ENCODE data around the gene MAGIX. TPM values are rescaled to one million over a fixed set of nuclear protein-coding genes. Genes with fewer than 3 reads are reported as not detected.

MAGIX gene
- total RNA-seq, 4 donors from 2014 or later, result 5.6 to 28.8 (median 12.7) TPM

DNA sequence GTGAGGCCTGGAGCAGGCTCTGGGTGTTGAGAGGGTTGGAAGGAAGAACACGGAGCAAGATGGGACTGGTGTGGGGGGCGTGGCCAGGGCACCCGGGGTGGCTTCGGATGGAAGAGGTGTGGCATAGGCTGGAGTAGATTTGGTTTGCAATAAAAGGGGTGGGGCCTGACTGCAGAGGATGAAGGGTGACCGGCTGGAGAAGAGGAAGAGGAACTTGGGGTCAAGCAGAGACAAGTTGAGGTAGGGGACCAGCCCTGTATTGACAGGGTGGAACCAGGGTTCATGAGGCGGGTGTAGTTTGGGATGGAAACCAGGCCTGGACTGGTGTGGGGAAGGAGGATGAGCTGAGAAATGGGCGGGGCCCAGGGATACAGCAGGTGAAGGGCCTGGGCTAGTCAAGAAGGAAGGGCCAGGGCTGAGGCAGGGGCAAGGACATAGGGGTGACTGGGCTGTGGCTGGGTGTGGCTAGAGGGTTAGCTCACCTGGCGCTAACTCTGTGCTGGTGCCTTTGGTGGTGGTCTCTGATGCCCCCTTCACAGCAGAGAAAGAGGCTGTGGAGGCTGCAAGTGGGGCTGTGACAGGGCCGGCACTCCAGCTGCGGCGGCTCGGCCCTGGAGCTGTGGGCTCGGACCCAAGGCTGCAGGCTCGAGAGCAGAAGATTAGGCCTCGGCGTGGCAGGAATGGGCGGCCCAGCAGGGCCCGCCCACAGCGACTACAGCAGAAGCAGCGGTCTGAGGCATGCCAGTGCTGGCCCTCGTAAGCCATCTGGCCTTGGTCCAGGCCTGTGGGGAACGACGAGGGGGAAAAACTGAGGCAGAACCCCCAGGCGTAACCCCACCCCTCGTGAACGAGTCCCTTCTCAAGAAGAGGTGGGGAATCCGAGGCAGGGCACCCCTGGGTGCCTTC is 14.1 kb downstream of the MAGIX start:
- TF ChIP-seq POLR2A (IDR thresholded peaks at IDR 0.05) (no peak), EP300 (IDR thresholded peaks at IDR 0.05; ENCODE audit: low read depth) (no peak), POLR2AphosphoS5 (IDR thresholded peaks at IDR 0.05) (no peak)
- TF ChIP-seq, protein P1, sequence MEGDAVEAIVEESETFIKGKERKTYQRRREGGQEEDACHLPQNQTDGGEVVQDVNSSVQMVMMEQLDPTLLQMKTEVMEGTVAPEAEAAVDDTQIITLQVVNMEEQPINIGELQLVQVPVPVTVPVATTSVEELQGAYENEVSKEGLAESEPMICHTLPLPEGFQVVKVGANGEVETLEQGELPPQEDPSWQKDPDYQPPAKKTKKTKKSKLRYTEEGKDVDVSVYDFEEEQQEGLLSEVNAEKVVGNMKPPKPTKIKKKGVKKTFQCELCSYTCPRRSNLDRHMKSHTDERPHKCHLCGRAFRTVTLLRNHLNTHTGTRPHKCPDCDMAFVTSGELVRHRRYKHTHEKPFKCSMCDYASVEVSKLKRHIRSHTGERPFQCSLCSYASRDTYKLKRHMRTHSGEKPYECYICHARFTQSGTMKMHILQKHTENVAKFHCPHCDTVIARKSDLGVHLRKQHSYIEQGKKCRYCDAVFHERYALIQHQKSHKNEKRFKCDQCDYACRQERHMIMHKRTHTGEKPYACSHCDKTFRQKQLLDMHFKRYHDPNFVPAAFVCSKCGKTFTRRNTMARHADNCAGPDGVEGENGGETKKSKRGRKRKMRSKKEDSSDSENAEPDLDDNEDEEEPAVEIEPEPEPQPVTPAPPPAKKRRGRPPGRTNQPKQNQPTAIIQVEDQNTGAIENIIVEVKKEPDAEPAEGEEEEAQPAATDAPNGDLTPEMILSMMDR (IDR thresholded peaks at IDR 0.05), result no peak
- H3K36me3 ChIP-seq, result no peaks in the 10 kb centered on the region
- H3K27me3 ChIP-seq, result no peaks in the 10 kb centered on the region
- intact Hi-C loops (cut with DNase I; ENCODE audit: low total_unique reads), result no loop called here
- no peak overlapping the region for H3K4me3 ChIP-seq
- no peaks in the 10 kb centered on the region for H3K9me3 ChIP-seq
- no peak for DNase-seq
- peaks cover 4 to 22% (median 10%) of the 10 kb centered on the region in 4 donors for H3K4me1 ChIP-seq
- in situ Hi-C loops (cut with MboI; ENCODE audit: low pct_ligation_motif_present in 1 of 4, low pct_unique_long_range_greater_than_20kb in 1 of 4, low sequenced_read_pairs in 3 of 4), result no loop called here
- H3K27ac ChIP-seq, result peak overlapping the region; percentile 69 to 80 (median 78)
- 67% methylated on average over 27 of the region's 27 CpGs; no CpG with 5 or more reads in 1 of the 2 donors for WGBS, 2 donors (ENCODE audit: low coverage in 1 of 2)

DNA sequence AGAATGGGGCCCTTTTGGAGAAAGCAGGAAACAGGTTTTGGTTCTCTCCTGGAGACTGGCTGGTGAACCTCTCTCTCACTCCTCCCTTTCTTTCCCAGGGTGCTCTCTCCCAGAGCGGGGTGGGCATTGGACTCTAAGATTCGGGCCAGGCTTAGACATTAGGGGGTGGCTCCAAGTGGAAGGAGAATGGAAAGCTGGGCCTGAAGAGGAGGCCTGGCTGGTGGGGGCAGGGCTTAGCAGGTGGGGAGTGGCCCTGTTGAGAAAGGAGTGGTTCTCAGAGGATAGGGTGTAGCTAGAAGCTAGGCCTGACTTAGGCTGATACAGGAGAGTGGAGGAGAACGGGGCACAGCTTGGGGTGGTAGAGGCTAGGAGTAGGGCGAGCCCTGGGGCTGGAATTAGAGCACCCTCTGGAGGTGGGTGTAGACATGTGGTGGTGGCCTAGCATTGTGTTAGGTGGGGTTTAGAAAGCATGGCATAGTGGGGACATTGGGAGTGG is 14.8 kb downstream of the MAGIX start:
- H3K9me3 ChIP-seq, result no peaks in the 10 kb centered on the region
- H3K4me1 ChIP-seq, result peaks cover 4 to 22% (median 10%) of the 10 kb centered on the region in 4 donors
- H3K27ac ChIP-seq, result peak overlapping the region; percentile 69 to 80 (median 78)
- 78% methylated on average over 4 of the region's 4 CpGs; no CpG with 5 or more reads in 1 of the 2 donors for WGBS, 2 donors (ENCODE audit: low coverage in 1 of 2)
- no peaks in the 10 kb centered on the region for H3K27me3 ChIP-seq
- no peaks in the 10 kb centered on the region for H3K36me3 ChIP-seq
- H3K4me3 ChIP-seq, result no peak overlapping the region
- intact Hi-C loops (cut with DNase I; ENCODE audit: low total_unique reads) (no loop called here), in situ Hi-C loops (cut with MboI; ENCODE audit: low pct_ligation_motif_present in 1 of 4, low pct_unique_long_range_greater_than_20kb in 1 of 4, low sequenced_read_pairs in 3 of 4) (no loop called here)
- TF ChIP-seq POLR2A (IDR thresholded peaks at IDR 0.05), result no peak
- no peak for DNase-seq

DNA sequence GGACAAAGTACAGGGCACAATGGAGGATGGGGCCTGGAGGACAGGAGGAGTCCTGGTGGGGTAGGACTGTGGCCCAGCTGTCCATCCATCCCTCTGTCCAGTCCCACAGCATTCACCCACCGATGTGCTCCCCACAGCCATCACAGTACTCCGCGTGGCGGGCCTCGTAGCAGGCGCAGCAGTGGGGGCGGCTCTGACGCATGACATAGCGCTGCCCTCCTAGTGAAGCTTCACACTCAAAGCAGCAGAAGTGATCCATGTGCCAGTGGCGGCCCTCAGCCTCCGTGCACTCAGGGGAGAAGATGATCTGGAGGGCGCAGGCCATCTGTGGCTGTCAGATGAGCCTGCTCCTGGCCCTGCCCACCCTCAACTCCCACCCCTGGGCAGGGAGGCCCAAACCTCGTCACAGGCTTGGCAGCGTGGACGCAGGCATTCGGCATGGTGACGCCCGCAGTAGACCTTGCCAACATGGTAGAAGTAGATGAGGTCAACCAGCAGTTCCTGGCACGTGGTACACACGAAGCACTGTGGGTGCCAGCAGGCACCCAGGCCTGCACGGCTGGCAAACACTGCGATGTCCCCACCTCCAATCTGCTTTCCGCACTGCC is 15.4 kb downstream of the MAGIX start:
- WGBS, 2 donors (ENCODE audit: low coverage in 1 of 2), result 92% methylated on average over 19 of the region's 23 CpGs; no CpG with 5 or more reads in 1 of the 2 donors
- TF ChIP-seq POLR2A (IDR thresholded peaks at IDR 0.05) (no peak), POLR2AphosphoS5 (IDR thresholded peaks at IDR 0.05) (no peak), EP300 (IDR thresholded peaks at IDR 0.05; ENCODE audit: low read depth) (no peak)
- TF ChIP-seq, protein P1 (IDR thresholded peaks at IDR 0.05), result no peak
- in situ Hi-C loops (cut with MboI; ENCODE audit: low pct_ligation_motif_present in 1 of 4, low pct_unique_long_range_greater_than_20kb in 1 of 4, low sequenced_read_pairs in 3 of 4) (no loop called here), intact Hi-C loops (cut with DNase I; ENCODE audit: low total_unique reads) (no loop called here)
- H3K36me3 ChIP-seq, result peaks cover 0 to under 1% (median 0%) of the 10 kb centered on the region in 4 donors
- H3K4me3 ChIP-seq, result no peak overlapping the region
- peak overlapping the region; percentile 69 to 80 (median 78) for H3K27ac ChIP-seq
- no peaks in the 10 kb centered on the region for H3K27me3 ChIP-seq
- DNase-seq, result no peak
- H3K4me1 ChIP-seq, result peaks cover 4 to 19% (median 9%) of the 10 kb centered on the region in 4 donors
- H3K9me3 ChIP-seq, result no peaks in the 10 kb centered on the region

DNA sequence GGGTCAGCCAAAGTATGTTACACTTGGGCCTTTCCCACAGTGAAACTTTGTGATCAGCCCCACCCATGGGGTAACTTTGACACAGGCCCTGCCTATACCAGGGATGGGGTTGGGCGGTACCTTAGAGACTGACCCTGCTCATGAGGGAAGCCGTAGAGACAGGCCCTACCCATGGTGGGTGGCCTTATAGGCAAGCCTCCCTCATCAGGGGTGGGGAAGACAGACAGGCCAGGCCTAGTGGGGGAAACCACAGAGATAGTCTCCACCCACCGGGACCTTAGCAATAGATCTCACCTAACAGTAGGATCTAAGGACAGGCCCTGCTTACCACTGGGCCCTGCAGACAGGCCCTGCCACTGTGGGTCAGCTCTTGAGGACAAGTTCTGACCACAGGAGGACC is 16.0 kb downstream of the MAGIX start:
- peaks cover 0 to 15% (median 7%) of the 10 kb centered on the region in 4 donors for H3K4me1 ChIP-seq
- H3K9me3 ChIP-seq, result no peaks in the 10 kb centered on the region
- DNase-seq, result no peak
- intact Hi-C loops (cut with DNase I; ENCODE audit: low total_unique reads), result no loop called here
- WGBS, 2 donors (ENCODE audit: low coverage in 1 of 2), result 89% methylated on average over 3 of the region's 3 CpGs; no CpG with 5 or more reads in 1 of the 2 donors
- in situ Hi-C loops (cut with MboI; ENCODE audit: low pct_ligation_motif_present in 1 of 4, low pct_unique_long_range_greater_than_20kb in 1 of 4, low sequenced_read_pairs in 3 of 4), result no loop called here
- no peak overlapping the region for H3K27ac ChIP-seq
- H3K4me3 ChIP-seq, result no peak overlapping the region
- no peaks in the 10 kb centered on the region for H3K27me3 ChIP-seq
- TF ChIP-seq POLR2A (IDR thresholded peaks at IDR 0.05) (no peak), POLR2AphosphoS5 (IDR thresholded peaks at IDR 0.05) (no peak), EP300 (IDR thresholded peaks at IDR 0.05; ENCODE audit: low read depth) (no peak)
- TF ChIP-seq, protein P1 (IDR thresholded peaks at IDR 0.05), result no peak
- peaks cover 0 to 4% (median 0%) of the 10 kb centered on the region in 4 donors for H3K36me3 ChIP-seq
